CD4-positive, alpha-beta T cell treated with Interleukin-2 at 100 ng/mL for 4 hours (primary cell): ENCODE measurements around the gene ZNF804A.
"Not testable (repeated sequence)": the region's sequence is repeated elsewhere in the genome, so short reads cannot be mapped to it uniquely, and the experiment has no call there.

ENCODE experiments used
- DNase-seq: peaks from one replicate; pipeline ENCODE4 v3.0.0-alpha.2; 2020; ENCODE audit warnings: low spot score

Gene ZNF804A

DNA sequence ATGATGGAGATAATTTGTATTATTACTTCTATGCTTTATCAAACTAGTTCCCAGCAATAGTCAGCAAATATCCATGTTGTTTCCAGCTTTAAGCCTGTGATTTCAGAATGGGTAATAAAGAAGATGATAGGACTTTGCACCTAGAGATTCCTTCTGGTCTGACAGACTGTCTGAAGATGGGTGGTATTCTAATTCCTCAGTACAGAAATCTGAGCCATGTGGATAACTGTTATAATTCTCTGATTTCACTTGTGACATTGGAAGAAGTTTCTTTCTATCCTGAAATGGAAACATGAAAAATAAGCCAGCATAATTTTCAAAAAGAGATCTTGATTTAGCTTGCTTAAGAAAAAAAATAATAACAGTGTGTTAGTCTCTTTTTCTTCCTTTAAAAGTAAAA lies 130.1 kb downstream of the ZNF804A start:
- no peak for DNase-seq

DNA sequence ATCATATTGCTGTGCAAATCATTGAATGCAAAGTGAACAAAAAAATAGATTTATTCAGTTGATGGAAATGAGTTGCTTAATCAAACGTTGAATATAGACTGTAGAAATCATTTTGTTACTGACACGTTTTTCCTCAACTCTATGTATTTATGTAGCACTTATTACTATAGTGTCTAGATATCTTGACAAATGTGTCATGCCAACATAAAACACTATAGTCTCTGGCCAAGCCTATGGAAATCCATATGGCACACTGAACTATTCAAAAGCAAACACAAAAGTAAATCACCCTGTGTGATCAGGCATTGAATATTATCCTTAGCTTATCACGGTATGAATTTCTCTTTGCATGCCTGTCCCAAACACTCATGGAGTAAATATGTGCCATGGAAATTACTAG lies 131.3 kb downstream of the ZNF804A start:
- no peak for DNase-seq

DNA sequence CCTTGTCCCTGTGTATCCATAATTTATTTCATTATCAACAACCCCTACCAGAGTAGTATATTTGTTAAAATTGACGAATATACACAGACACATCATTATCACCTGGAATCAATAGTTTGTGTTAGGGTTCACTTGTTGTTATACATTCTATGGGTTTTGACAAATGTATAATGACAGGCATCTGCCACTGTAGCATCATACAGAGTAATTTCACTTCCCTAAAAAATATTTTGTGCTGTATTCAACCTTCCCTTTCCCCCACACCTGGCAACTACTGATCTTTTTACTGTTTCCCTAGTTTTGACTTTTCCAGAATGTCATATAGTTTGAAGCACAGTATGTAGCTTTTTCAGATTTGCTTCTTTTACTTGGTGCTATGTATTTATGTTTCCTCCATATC lies 132.0 kb downstream of the ZNF804A start:
- no peak for DNase-seq

DNA sequence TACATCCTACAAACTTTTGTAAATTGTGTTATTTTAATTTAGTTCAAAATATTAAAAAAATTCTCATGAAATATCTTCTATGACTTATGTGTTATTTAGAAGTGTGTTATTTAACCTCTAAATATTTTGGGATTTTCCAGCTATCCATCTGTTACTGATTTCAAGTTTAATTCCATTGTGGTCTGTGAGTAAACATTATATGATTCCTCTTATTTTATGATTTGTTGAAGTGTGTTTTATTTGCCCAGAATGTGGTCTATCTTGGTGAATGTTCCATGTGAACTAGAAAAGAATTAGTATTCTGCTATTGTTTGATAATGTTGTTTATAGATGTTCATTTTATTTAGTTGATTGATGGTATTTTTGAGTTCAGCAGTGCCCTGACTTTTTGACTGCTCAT lies 136.0 kb downstream of the ZNF804A start:
- DNase-seq, result no peak

DNA sequence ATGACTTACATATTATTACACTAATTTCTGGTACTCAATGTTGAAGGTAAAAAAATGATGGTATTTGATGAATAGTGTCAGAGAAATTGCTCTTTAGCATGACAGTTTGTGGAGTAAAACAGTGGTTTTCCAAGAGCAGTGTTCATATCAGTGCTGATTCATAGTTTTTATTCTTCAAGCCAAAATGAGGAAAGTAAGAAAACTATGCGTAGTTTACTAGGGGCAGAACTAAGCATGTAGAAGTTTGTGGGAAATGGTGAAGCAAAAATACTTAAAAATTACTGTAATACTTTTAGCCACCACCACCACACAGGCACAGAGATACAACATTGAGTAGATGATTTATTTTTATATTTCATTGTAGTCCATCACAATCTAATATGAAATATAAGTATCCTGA lies 137.3 kb downstream of the ZNF804A start:
- no peak for DNase-seq

DNA sequence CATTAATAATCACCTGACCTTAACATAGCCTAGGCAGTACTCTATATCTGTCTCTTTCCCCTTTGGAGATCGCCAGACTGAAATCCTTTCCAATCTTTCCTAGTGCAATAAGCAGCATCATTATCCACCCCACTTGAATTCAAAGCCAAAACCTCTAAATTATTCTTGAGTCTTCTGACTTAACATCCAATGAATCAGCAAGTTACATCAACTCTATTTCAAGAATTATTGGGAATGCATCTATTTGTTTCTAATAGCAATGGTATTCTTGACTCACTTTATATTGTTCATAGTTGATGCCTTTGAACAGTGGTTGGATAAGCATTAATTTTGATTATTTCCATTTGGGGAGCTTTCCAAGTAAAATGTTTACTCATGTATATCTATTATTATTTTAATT lies 144.8 kb downstream of the ZNF804A start:
- no peak for DNase-seq

DNA sequence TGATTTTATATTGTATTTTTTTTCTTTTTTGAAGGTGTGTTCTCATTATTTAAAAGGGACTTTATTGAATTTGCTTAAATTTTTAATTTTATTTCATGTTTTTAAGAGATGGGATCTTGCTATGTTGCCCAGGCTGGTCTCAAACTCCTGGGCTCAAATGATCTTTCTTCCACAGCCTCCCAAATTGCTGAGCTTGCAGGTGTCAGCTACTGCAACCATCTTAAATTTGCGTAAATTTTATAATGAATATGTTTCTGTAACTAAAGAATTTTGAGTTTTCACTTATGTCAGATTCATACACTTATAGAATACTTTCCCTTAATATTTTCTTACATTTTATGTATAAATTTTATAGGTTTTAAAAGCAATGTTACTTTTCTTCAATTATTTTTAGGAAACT lies 157.8 kb downstream of the ZNF804A start:
- no peak for DNase-seq

DNA sequence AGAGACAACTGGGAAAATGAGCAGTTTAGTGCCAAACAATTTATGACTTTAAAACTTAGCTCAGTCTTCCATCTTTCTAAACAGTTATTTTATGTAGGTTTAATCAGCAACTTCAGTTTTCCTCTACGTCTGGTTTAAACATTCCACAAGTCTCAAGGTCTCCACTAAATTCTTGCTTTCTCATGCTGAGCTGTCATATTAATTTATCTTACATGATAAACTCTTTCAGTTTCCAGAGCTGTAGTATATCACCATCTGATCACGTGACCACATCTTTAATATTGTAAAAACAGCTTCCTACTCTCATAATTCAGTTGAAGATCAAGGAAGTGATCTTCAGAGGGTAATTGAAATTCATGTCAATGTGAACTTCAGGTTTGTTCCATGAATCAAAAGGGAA lies 158.6 kb downstream of the ZNF804A start:
- no peak for DNase-seq

DNA sequence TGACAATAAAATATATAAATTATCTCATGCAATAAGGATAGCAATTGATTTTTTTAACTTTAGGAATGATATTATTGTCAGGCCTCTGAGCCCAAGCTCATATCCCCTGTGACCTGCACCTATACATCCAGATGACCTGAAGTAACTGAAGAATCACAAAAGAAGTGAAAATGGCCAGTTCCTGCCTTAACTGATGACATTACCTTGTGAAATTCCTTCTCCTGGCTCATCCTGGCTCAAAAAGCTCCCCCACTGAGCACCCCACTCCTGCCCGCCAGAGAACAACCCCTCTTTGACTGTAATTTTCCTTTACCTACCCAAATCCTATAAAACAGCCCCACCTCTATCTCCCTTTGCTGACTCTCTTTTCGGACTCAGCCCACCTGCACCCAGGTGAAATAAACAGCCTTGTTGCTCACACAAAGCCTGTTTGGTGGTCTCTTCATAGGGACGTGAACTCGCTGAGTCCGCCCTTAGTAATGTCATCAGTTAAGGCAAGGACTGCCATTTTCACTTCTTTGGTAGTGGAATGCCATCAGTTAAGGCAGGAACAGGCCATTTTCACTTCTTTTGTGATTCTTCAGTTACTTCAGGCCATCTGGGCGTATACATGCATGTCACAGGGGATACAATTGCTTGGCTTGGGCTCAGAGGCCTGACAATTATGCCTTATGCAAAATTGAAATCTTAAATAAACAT lies 161.4 kb downstream of the ZNF804A start:
- DNase-seq, result not testable (repeated sequence)

DNA sequence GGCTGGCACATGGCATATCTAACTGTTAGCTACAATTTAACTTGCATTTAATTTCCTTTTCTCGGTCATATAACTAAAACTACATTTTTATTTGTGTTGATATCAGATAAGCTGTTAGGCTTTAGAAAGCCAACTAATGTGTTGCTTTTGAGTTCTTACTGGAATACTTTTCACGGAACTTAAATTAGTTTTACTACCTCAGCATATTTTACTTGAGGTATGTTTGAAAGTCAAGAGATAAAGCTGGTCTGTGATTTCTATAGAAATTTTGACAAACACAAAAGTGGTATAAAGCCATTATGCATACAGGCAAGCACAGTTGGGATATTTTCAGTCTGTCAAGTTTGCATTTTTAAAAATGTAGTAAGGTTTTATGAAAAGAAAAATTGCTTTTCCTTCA lies 162.6 kb downstream of the ZNF804A start:
- DNase-seq, result no peak

DNA sequence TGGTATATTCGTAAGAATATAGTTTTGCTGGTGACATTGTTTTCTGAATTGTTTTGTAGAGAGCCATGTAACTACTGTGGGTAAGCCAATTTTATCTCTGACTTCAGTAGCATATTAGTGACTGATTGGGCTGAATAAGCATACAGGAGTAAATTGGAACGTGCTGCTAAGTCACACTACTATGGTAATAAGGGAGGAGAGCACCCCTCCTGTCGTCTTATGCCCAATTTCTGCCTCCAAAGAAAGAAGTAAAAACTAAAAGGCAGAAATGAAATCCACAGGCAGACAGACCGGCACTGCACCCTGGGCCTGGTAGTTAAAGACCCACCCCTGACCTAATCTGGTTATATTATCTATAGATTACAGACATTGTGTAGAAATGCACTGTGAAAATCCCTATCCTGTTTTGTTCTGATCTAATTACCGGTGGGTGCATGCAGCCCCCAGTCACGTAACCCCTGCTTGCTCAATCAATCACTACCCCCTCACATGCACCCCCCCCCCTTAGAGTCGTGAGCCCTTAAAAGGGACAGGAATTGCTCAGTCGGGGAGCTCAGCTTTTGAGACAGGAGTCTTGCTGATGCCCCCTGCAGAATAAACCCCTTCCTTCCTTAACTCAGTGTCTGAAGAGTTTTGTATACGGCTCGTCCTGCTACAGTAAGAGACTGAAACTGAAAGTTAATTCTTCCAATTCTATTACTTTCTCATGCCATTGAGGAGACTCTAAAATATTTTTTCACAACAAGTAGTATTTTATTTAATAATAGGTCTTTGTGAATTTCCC lies 167.0 kb downstream of the ZNF804A start:
- no peak for DNase-seq

DNA sequence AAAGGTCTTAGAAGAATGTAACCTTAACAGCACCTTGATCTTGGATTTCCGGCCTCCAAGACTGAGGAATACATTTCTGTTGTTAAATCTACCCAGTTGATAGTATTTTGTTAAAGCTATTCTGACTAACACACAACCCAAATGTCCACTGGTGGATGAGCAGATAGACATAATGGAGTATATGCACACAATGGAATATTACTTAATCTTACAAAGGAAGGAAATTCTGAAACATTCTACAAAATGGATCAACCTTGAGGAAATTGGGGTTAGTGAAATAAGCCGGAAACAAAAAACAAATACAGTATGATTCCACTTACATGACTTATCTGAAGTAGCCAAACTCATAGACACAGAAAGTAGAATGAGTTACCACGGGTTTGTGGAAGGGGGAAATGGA lies 168.7 kb downstream of the ZNF804A start:
- DNase-seq, result no peak

DNA sequence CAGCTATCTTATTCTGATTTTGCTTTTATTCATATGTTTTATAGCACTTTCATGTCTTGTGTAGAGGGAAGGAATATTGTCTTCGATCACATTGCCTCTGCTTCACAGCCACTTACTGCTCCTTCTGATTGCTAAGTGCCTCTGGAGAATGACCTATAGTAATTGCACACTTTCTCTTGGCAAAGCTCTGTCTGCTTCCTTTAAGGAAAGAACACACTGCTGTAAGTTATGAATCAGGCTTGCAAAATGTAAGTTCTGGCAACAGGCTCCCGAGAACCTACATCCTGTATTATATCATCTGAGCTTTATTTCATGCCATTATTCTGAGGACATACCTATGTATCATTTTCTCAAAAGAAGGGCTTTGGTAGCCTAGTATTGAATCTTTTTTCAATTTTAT lies 170.7 kb downstream of the ZNF804A start:
- DNase-seq, result no peak

DNA sequence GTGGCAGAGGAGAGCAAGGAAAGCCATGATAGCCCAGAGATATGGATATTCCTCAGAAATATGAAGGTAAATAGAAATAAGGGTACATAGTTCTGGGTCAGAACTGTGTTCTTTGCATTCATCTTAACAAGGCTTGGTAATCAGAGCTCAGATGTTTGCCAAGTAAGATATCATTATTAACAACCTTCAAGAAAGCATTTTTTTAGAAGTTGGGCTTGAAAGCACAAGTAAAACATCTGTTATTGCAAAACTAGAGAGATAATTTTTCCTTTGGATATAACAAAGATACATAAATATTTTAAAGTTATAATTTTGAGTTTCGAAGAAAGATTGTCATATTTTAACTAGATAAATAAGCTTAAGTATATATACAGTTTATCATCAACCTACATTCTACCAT lies 171.4 kb downstream of the ZNF804A start:
- no peak for DNase-seq

DNA sequence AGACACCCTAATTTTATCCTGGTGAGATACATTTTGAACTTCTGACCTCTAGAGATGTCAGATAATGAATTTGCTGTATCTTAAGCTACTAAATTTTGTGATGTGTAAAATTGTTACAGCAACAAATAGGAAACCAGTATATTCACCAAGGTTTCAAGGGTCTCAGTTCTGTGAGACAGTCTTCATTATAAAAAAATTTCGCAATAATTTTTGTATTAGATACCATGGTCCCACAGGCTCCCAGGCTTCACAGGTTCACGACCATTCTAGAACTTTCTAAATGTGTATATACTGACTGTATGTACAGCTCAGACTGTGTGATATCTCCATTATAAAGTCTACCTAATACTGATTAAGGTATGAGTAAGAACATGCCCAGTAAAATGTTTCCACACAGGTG lies 181.4 kb downstream of the ZNF804A start:
- DNase-seq, result no peak

DNA sequence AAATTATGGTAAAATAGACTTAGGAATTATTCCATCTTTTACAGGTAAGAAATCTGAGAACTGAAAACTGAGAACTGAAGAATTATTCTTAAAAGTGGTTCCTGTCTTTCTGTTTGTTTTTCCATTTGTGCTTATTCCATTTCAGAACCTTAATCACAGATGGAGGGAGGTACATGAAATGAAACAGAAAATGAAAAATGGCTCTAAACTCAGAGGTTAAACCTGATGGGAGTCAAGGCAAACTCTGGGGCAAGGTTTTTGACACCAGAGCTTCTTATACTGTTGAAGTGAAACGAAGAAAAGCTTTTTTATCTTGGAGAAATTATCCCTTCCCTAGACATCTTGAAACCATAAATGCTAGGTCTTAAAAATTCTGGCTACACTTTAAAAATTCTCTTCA lies 182.1 kb downstream of the ZNF804A start:
- DNase-seq, result no peak

DNA sequence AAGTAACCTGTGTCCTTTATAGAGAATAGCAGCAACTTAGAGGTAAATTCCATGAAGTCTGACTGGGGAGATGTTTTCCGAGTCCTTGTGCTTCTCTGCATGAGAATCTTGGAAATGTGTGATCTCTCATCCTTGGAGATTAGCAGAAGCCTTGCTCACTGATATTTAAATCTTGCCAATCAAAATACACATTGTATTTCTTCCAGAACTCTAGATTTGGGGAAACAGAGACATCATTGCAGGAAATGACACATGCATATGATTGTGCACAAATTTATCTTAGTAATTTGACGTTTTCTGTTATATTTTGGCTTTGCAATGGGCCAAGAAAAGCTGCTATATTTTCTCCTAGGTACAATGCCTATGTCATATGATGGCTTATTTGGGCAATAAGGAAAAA lies 182.6 kb downstream of the ZNF804A start:
- no peak for DNase-seq

DNA sequence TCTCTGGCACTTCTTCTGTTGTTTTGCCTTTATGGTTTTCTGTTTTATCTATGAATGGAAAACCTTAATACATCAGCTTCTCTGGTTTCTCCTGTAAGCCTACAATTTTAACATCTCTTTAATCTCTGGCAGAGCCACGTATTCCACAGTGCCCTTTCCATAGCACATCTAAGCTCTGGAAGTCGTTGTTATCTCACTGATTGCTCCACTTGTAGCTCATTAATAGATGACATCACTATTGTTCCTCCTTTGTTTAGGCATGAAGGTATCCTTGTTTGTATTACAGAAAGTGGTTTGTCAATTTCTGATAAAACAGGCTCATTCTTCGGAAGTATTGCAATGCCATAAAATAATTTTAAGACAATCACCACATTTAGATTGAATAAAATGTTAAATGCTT lies 185.2 kb downstream of the ZNF804A start:
- no peak for DNase-seq

DNA sequence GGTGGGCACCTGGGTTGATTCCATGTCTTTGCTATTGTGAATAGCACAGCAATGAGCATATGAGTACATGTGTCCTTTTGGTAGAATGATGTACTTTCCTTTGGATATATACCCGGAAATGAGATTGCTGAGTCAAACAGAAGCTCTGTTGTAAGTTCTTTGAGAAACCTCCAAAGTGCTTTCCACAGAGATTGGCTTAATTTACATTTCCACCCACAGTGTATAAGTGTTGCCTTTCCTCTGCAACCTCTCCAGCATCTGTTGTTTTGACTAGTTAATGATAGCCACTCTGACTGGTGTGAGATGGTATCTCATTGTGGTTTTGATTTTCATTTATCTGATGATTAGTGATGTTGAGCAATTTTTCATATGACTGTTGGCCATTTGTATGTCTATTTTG lies 194.8 kb downstream of the ZNF804A start:
- no peak for DNase-seq

DNA sequence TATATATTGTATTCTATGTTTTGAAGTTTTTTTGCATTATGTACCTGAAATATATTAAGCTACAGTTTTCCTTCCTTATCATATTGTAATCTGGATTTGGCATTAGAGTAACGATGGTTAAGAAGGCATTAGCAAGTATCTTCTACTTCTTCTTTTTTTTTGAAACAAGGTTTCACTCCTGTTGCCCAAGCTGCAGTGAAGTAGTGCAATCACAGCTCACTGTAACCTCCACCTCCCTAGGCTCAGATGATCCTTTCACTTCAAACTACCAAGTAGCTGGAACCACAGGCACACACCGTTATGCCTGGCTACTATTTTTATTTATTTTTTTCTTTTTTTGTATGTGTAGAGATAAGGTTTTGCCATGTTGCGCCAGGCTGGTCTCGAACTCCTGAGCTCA lies 201.1 kb downstream of the ZNF804A start:
- no peak for DNase-seq

DNA sequence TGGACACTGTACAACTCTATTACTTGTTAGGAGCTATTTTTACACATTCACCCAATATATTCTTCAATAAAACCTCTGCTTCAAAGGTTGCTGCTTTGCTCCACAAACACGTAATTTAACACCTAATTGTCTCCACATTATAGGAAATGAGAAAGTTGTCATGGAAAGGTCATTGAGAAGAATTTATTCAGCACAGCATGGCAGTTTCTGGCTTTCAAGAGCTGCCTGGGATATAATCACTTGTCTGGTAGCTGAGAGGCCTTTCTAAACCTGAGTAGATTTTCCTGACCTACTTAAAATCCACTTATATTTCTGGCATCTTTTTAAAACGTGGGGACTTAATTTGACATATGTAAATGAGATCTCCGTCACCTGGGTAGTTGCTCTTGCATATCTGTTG lies 216.1 kb downstream of the ZNF804A start:
- DNase-seq, result no peak

DNA sequence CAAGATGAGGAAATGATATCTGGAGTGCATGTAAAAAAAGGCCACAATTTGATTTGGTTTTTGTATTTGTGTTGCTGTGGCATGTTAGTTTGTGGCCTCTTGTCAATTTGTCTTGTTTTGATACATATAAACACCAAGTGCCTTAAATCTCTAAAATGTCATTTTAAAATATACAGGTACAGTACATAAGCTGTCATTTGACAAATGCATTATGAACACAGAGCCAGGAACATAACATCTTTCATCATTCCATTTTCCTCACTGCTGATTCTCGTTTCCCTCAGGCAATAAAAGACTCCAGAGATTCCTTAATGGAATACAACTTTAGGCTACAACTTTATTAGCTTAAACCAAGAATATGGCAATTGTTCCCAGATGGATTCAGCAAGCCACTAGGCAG lies 217.5 kb downstream of the ZNF804A start:
- DNase-seq, result no peak

DNA sequence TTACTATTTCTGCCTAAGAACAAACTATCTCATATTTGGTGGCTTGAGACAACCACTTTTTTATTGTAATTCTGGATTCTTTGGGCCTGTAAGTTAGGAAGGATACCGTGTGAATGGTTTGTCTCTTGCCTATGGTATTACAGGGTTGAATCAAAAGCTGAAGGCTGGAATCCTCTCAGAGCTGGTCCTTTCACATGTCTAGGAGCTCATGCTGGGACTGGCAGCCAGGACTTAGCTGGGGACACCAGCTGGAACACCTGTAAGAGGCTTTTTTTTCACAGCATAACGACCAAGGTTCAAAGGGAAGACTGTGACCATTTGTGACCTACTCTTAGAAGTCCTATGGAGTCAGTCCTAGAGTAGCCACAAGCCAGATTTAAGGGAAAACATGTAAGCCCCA lies 226.3 kb downstream of the ZNF804A start:
- DNase-seq, result no peak

DNA sequence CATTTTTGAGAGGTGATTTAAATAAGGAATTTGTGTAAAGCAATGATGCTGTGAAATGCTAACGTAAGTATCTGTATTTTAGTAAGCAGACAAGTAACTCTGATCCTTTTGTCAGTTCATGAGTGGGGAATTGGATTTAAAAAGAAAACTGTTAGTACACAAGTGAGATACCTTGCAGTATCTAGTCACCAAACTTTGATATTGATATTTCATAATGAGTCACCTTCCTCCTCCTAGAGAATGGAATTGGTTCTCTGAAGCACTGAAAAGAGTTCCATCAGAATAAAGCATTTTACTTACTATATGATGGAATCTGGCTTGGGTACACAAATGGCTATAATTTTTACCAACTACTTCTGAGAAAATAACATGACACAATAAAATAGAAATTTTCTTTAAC lies 232.2 kb downstream of the ZNF804A start:
- no peak for DNase-seq
